ENCODE data around the gene XRCC3.

XRCC3 gene

GRCh38 chr14:103695296-103696069, 19.8 kb downstream of the XRCC3 start (continued):
- TF ChIP-seq GLIS1 (tag by site-specific recombination; IDR thresholded peaks at IDR 0.05) (peak; percentile 83), ZNF488 (tag by site-specific recombination; IDR thresholded peaks at IDR 0.05) (no peak), ZBTB21 (tag by site-specific recombination; IDR thresholded peaks at IDR 0.05) (no peak), ZBTB7A (tag by site-specific recombination; IDR thresholded peaks at IDR 0.05; ENCODE audit: low read depth) (no peak), ZNF18 (tag by site-specific recombination; IDR thresholded peaks at IDR 0.05) (no peak), PRDM4 (tag by site-specific recombination; IDR thresholded peaks at IDR 0.05) (no peak)

- POLR2A ChIA-PET, result interaction anchor here (1.4 kb wide), 1 partner anchor 21 kb away, joined by 6 read pairs; the partner anchor contains the start of genes XRCC3 and ZFYVE21
- H3K27ac ChIP-seq (ENCODE audit: extremely low read depth, low read depth, low read length), result no peak overlapping the region
- CTCF ChIA-PET, result interaction anchor here (0.5 to 0.7 kb wide), 3 partner anchors 40 to 206 kb away, joined by 3 read pairs; no protein-coding TSS in a partner anchor
- H3K36me3 ChIP-seq (ENCODE audit: control insufficient read depth in 2 of 2, insufficient read depth in 1 of 2, low read length in 2 of 2), result peaks cover 14 to 69% of the 10 kb centered on the region in 2 experiments; a peak in 2 of 3 replicates
- H3K4me3 ChIP-seq (ENCODE audit: low read depth, low read length), result no peak overlapping the region
- H3K4me1 ChIP-seq (ENCODE audit: control insufficient read depth, insufficient read depth, low read length), result peaks cover 11% of the 10 kb centered on the region
- TF ChIP-seq CTCF (tag by site-specific recombination; IDR thresholded peaks at IDR 0.05) (peak; percentile 31; the same call in 1 of the 2 replicates), SCRT2 (tag by site-specific recombination; IDR thresholded peaks at IDR 0.05) (no peak)
- no peaks in the 10 kb centered on the region for H3K9me3 ChIP-seq (ENCODE audit: control insufficient read depth, insufficient read depth, low read depth, low read length)
Measured at GRCh38 chr14:103694572-103695026, 20.7 kb downstream of the XRCC3 start.

- POLR2A ChIA-PET, result no interaction called here
- TF ChIP-seq KLF8 (tag by site-specific recombination; IDR thresholded peaks at IDR 0.05), result peak; percentile 74
- TF ChIP-seq KLF1 (tag by site-specific recombination; IDR thresholded peaks at IDR 0.05), result peak; percentile 96
- no peak for TF ChIP-seq REPIN1 (tag by site-specific recombination; IDR thresholded peaks at IDR 0.05; ENCODE audit: low read depth)
- no peak for TF ChIP-seq ZNF202 (tag by site-specific recombination; IDR thresholded peaks at IDR 0.05; ENCODE audit: borderline replicate concordance)
- CTCF ChIA-PET, result interaction anchor here (0.9 kb wide), 1 partner anchor 23 kb away, joined by 5 read pairs; no protein-coding TSS in a partner anchor
- H3K9me3 ChIP-seq (ENCODE audit: control insufficient read depth, insufficient read depth, low read depth, low read length), result no peaks in the 10 kb centered on the region
- H3K4me3 ChIP-seq (ENCODE audit: low read depth, low read length), result no peak overlapping the region
- H3K27ac ChIP-seq (ENCODE audit: extremely low read depth, low read depth, low read length), result no peak overlapping the region
- H3K36me3 ChIP-seq (ENCODE audit: control insufficient read depth in 2 of 2, insufficient read depth in 1 of 2, low read length in 2 of 2), result peaks cover 14 to 69% of the 10 kb centered on the region in 2 experiments; a peak in 2 of 3 replicates
- peaks cover 11% of the 10 kb centered on the region for H3K4me1 ChIP-seq (ENCODE audit: control insufficient read depth, insufficient read depth, low read length)
Measured at GRCh38 chr14:103693515-103693914, 21.7 kb downstream of the XRCC3 start.

Data from HEK293 (cell line).